Astrocyte (in vitro differentiated cells and primary cell): ENCODE data around the gene KCNJ12. TPM values are rescaled to one million over a fixed set of nuclear protein-coding genes. Genes with fewer than 3 reads are reported as not detected.

Source experiments
- DNase-seq: peaks from one replicate; pipeline ENCODE4 v3.0.0-alpha.2; 2010; ENCODE audit warnings: low read depth
- FAIRE-seq: peaks from 2 replicates; lab custom pipeline; 2011; peaks lifted over from hg19 to GRCh38; lab: Jason Lieb, UNC
- H2AFZ ChIP-seq: 2 replicates; pipeline ENCODE4 v1.6.0; 2012; ENCODE audit warnings: low read depth, low read length, inconsistent platforms
- H3K27ac ChIP-seq: 2 replicates; pipeline ENCODE4 v1.5.1; 2011; ENCODE audit warnings: low read depth, low read length, inconsistent platforms
- H3K27me3 ChIP-seq: 2 replicates; pipeline ENCODE4 v1.6.0; 2011; ENCODE audit warnings: low read length, inconsistent platforms; ENCODE audit not compliant: insufficient read depth
- H3K36me3 ChIP-seq: 2 replicates; pipeline ENCODE4 v1.5.1; 2011; ENCODE audit warnings: low read length, inconsistent platforms; ENCODE audit not compliant: insufficient read depth
- H3K4me1 ChIP-seq: 2 replicates; pipeline ENCODE4 v1.5.1; 2011; ENCODE audit warnings: low read length, inconsistent platforms; ENCODE audit not compliant: insufficient read depth
- H3K4me2 ChIP-seq: 2 replicates; pipeline ENCODE4 v1.6.0; 2012; ENCODE audit warnings: low read length, inconsistent platforms
- H3K4me3 ChIP-seq: 2 replicates; pipeline ENCODE4 v1.5.1; 2011; ENCODE audit warnings: low read depth, mild to moderate bottlenecking, low read length, inconsistent platforms; ENCODE audit not compliant: insufficient read depth
- H3K79me2 ChIP-seq: 2 replicates; pipeline ENCODE4 v1.6.0; 2012; ENCODE audit warnings: mild to moderate bottlenecking, low read length, inconsistent platforms; ENCODE audit not compliant: insufficient read depth
- H3K9ac ChIP-seq: 2 replicates; pipeline ENCODE4 v1.6.0; 2012; ENCODE audit warnings: mild to moderate bottlenecking, low read length, inconsistent platforms
- H3K9me3 ChIP-seq: 2 replicates; pipeline ENCODE4 v1.5.1; 2012; ENCODE audit warnings: low read depth, mild to moderate bottlenecking, low read length, inconsistent platforms; ENCODE audit not compliant: insufficient read depth
- H4K20me1 ChIP-seq: 2 replicates; pipeline ENCODE4 v1.6.0; 2012; ENCODE audit warnings: low read length, inconsistent platforms; ENCODE audit not compliant: insufficient read depth
- H3K27ac Mint-ChIP-seq: one replicate; pipeline ENCODE4 v1.8.0; 2021; ENCODE audit warnings: mild to moderate bottlenecking, mixed read lengths; ENCODE audit not compliant: unreplicated experiment
- H3K27me3 Mint-ChIP-seq: one replicate; pipeline ENCODE4 v1.8.0; 2021; ENCODE audit warnings: low read depth, mixed read lengths; ENCODE audit not compliant: unreplicated experiment
- H3K36me3 Mint-ChIP-seq: one replicate; pipeline ENCODE4 v1.8.0; 2021; ENCODE audit warnings: low read depth, mixed read lengths; ENCODE audit not compliant: unreplicated experiment
- H3K4me1 Mint-ChIP-seq: one replicate; pipeline ENCODE4 v1.8.0; 2021; ENCODE audit warnings: low read depth, mixed read lengths; ENCODE audit not compliant: unreplicated experiment
- H3K4me3 Mint-ChIP-seq: one replicate; pipeline ENCODE4 v1.8.0; 2021; ENCODE audit warnings: mild to moderate bottlenecking, moderate library complexity, mixed read lengths; ENCODE audit not compliant: unreplicated experiment
- H3K9me3 Mint-ChIP-seq: one replicate; pipeline ENCODE4 v1.8.0; 2021; ENCODE audit warnings: mild to moderate bottlenecking, mixed read lengths; ENCODE audit not compliant: unreplicated experiment
- CTCF ChIP-seq: IDR thresholded peaks from 2 replicates; pipeline ENCODE4 v1.5.1; 2011; ENCODE audit warnings: low read depth, mild to moderate bottlenecking, inconsistent platforms, low read length, moderate library complexity; ENCODE audit not compliant: insufficient read depth
- EZH2 ChIP-seq: IDR thresholded peaks from 2 replicates; pipeline ENCODE4 v1.6.1; 2012; ENCODE audit warnings: mild to moderate bottlenecking, low read length, inconsistent platforms; ENCODE audit not compliant: insufficient read depth
- total RNA-seq: library from RNA; stranded (reverse); gene quantifications from 2 replicates; pipeline ENCODE4 v1.2.1, GENCODE V29; 2021

Gene KCNJ12
- total RNA-seq, 1 donor from 2014 or later: 1.2 TPM

- Histone ChIP-seq H3K27me3 (peaks cover 5% of the 10 kb centered on the region), H4K20me1 (no peaks in the 10 kb centered on the region), H3K27ac (no peak overlapping the region), H3K79me2 (no peaks in the 10 kb centered on the region), H3K4me2 (no peak overlapping the region), H2AFZ (no peak overlapping the region), H3K4me1 (no peaks in the 10 kb centered on the region), H3K9me3 (no peaks in the 10 kb centered on the region), H3K9ac (no peak overlapping the region), H3K36me3 (no peaks in the 10 kb centered on the region), H3K4me3 (no peak overlapping the region)
- Mint-ChIP-seq H3K4me1 (peaks cover 3% of the 10 kb centered on the region), H3K27me3 (peaks cover 29% of the 10 kb centered on the region), H3K27ac (no peak overlapping the region), H3K4me3 (peak overlapping the region; percentile 40), H3K36me3 (peaks cover 2% of the 10 kb centered on the region), H3K9me3 (no peaks in the 10 kb centered on the region)
- no peak for TF ChIP-seq CTCF
- no peak for TF ChIP-seq EZH2
- DNase-seq (no peak), FAIRE-seq (no peak)
Measured at GRCh38 chr17:21351366-21352065, 24.6 kb upstream of the KCNJ12 start.

- no peaks in the 10 kb centered on the region for H4K20me1 ChIP-seq
- H3K27ac ChIP-seq: no peak overlapping the region
- TF ChIP-seq EZH2 (no peak), CTCF (no peak)
- H3K36me3 ChIP-seq: no peaks in the 10 kb centered on the region
- DNase-seq (no peak), FAIRE-seq (no peak)
- H2AFZ ChIP-seq: no peak overlapping the region
- Mint-ChIP-seq H3K36me3 (peaks cover 2% of the 10 kb centered on the region), H3K9me3 (no peaks in the 10 kb centered on the region), H3K4me1 (peaks cover 3% of the 10 kb centered on the region), H3K27ac (no peak overlapping the region), H3K4me3 (no peak overlapping the region), H3K27me3 (peaks cover 29% of the 10 kb centered on the region)
- peaks cover 5% of the 10 kb centered on the region for H3K27me3 ChIP-seq
- no peak overlapping the region for H3K4me3 ChIP-seq
- no peaks in the 10 kb centered on the region for H3K4me1 ChIP-seq
- H3K79me2 ChIP-seq: no peaks in the 10 kb centered on the region
- H3K9ac ChIP-seq: no peak overlapping the region
- H3K4me2 ChIP-seq: no peak overlapping the region
- H3K9me3 ChIP-seq: no peaks in the 10 kb centered on the region
Measured at GRCh38 chr17:21352221-21352980, 23.8 kb upstream of the KCNJ12 start.

GRCh38 chr17:21352981-21353265 lies 23.2 kb upstream of the KCNJ12 start:
- peaks cover 2% of the 10 kb centered on the region for H3K36me3 Mint-ChIP-seq
- no peak overlapping the region for H3K4me3 Mint-ChIP-seq
- peaks cover 29% of the 10 kb centered on the region for H3K27me3 Mint-ChIP-seq
- Histone ChIP-seq H3K36me3 (no peaks in the 10 kb centered on the region), H4K20me1 (no peaks in the 10 kb centered on the region), H3K79me2 (no peaks in the 10 kb centered on the region), H2AFZ (no peak overlapping the region), H3K4me3 (no peak overlapping the region), H3K9me3 (no peaks in the 10 kb centered on the region), H3K4me1 (no peaks in the 10 kb centered on the region), H3K9ac (no peak overlapping the region), H3K4me2 (no peak overlapping the region), H3K27ac (no peak overlapping the region), H3K27me3 (peaks cover 5% of the 10 kb centered on the region)
- no peaks in the 10 kb centered on the region for H3K9me3 Mint-ChIP-seq
- DNase-seq (no peak), FAIRE-seq (no peak)
- no peak overlapping the region for H3K27ac Mint-ChIP-seq
- H3K4me1 Mint-ChIP-seq: peaks cover 3% of the 10 kb centered on the region
- TF ChIP-seq EZH2: no peak
- no peak for TF ChIP-seq CTCF
